Activated gamma-delta T cell (primary cell): ENCODE results near the gene IQGAP2.

Experiments
- DNase-seq: peaks from one replicate; lab custom pipeline; 2025; lab: John Stamatoyannopoulos, UW

IQGAP2 gene

GRCh38 chr5:76476474-76477038, 73.5 kb downstream of the IQGAP2 start:
- DNase-seq: no peak

- DNase-seq: no peak
These were observed 74.0 kb downstream of the IQGAP2 start for GRCh38 chr5:76477061-76477460.

GRCh38 chr5:76477571-76477970, 74.5 kb downstream of the IQGAP2 start:
- no peak for DNase-seq

GRCh38 chr5:76479281-76479680, 76.2 kb downstream of the IQGAP2 start:
- DNase-seq: no peak

GRCh38 chr5:76479973-76480667, 77.0 kb downstream of the IQGAP2 start:
- no peak for DNase-seq

- no peak for DNase-seq
These were observed 79.9 kb downstream of the IQGAP2 start for GRCh38 chr5:76482984-76483383.

GRCh38 chr5:76483433-76483832, 80.3 kb downstream of the IQGAP2 start:
- no peak for DNase-seq

GRCh38 chr5:76483881-76484280, 80.8 kb downstream of the IQGAP2 start:
- no peak for DNase-seq

- DNase-seq: no peak
These were observed 82.4 kb downstream of the IQGAP2 start for GRCh38 chr5:76485511-76485910.

GRCh38 chr5:76487386-76487785, 84.3 kb downstream of the IQGAP2 start:
- no peak for DNase-seq

- no peak for DNase-seq
These were observed 84.7 kb downstream of the IQGAP2 start for GRCh38 chr5:76487821-76488220.

GRCh38 chr5:76488969-76489368, 85.9 kb downstream of the IQGAP2 start:
- DNase-seq: no peak

- no peak for DNase-seq
These were observed 87.0 kb downstream of the IQGAP2 start for GRCh38 chr5:76489877-76490688.

- no peak for DNase-seq
These were observed 87.9 kb downstream of the IQGAP2 start for GRCh38 chr5:76490960-76491359.

- DNase-seq: no peak
These were observed 89.7 kb downstream of the IQGAP2 start for GRCh38 chr5:76492819-76493189.

- no peak for DNase-seq
These were observed 90.2 kb downstream of the IQGAP2 start for GRCh38 chr5:76493190-76493837.

- DNase-seq: no peak
These were observed 91.1 kb downstream of the IQGAP2 start for GRCh38 chr5:76494201-76494600.

GRCh38 chr5:76495870-76496269, 92.8 kb downstream of the IQGAP2 start:
- no peak for DNase-seq

- no peak for DNase-seq
These were observed 94.0 kb downstream of the IQGAP2 start for GRCh38 chr5:76497065-76497460.

GRCh38 chr5:76497986-76498717, 95.1 kb downstream of the IQGAP2 start:
- no peak for DNase-seq

- no peak for DNase-seq
These were observed 96.5 kb downstream of the IQGAP2 start for GRCh38 chr5:76499507-76500161.
